GM21381 (cell line): ENCODE data around the gene CTBP2.
"Not testable (repeated sequence)": the region's sequence is repeated elsewhere in the genome, so short reads cannot be mapped to it uniquely, and the experiment has no call there.

Experiments
- ATAC-seq: cut with Tn5 transposase; IDR thresholded peaks from one replicate; pipeline ENCODE4 v1.9.1; 2021; ENCODE audit warnings: mild to moderate bottlenecking, moderate library complexity; ENCODE audit not compliant: unreplicated experiment

CTBP2 gene

GRCh38 chr10:125000366-125001312 lies 159.7 kb downstream of the CTBP2 start:
- no peak for ATAC-seq

GRCh38 chr10:124999433-125000365 lies 160.7 kb downstream of the CTBP2 start:
- ATAC-seq, result no peak

- ATAC-seq, result no peak
Observed at GRCh38 chr10:124998624-124999291, 161.6 kb downstream of the CTBP2 start.

- no peak for ATAC-seq
Observed at GRCh38 chr10:124997771-124998623, 162.4 kb downstream of the CTBP2 start.

GRCh38 chr10:124997306-124997705 lies 163.1 kb downstream of the CTBP2 start:
- ATAC-seq, result no peak

GRCh38 chr10:124996854-124997215 lies 163.5 kb downstream of the CTBP2 start:
- no peak for ATAC-seq

- no peak for ATAC-seq
Observed at GRCh38 chr10:124996127-124996853, 164.1 kb downstream of the CTBP2 start.

GRCh38 chr10:124995605-124996004 lies 164.8 kb downstream of the CTBP2 start:
- ATAC-seq, result no peak

- no peak for ATAC-seq
Observed at GRCh38 chr10:124994573-124995473, 165.5 kb downstream of the CTBP2 start.

- ATAC-seq, result no peak
Observed at GRCh38 chr10:124993736-124994451, 166.5 kb downstream of the CTBP2 start.

GRCh38 chr10:124993345-124993708 lies 167.0 kb downstream of the CTBP2 start:
- no peak for ATAC-seq

GRCh38 chr10:124992462-124993344 lies 167.7 kb downstream of the CTBP2 start:
- no peak for ATAC-seq

GRCh38 chr10:124991835-124992234 lies 168.5 kb downstream of the CTBP2 start:
- ATAC-seq, result no peak

GRCh38 chr10:124990671-124991625 lies 169.4 kb downstream of the CTBP2 start:
- no peak for ATAC-seq

GRCh38 chr10:124989526-124989925 lies 170.8 kb downstream of the CTBP2 start:
- ATAC-seq, result no peak

GRCh38 chr10:124988753-124989152 lies 171.6 kb downstream of the CTBP2 start:
- not testable (repeated sequence) for ATAC-seq
